MM.1S (cell line): ENCODE data around the gene AARS2.

Source experiments
- DNase-seq: peaks from one replicate; pipeline ENCODE4 v3.0.0-alpha.2; 2015
- H2AFZ ChIP-seq: fragments of 300-600 bp; sonication (generic); 2 replicates; pipeline ENCODE4 v1.6.0; 2016; ENCODE audit warnings: antibody characterized with exemption, low read length
- H3F3A ChIP-seq: fragments of 300-600 bp; sonication (generic); 2 replicates; pipeline ENCODE4 v1.6.1; 2016; ENCODE audit warnings: mild to moderate bottlenecking, antibody characterized with exemption, low read length, moderate library complexity, mixed read lengths; ENCODE audit not compliant: insufficient read depth
- H3K27ac ChIP-seq: fragments of 300-600 bp; sonication (generic); 2 replicates; pipeline ENCODE4 v1.5.1; 2016; ENCODE audit warnings: mild to moderate bottlenecking, low read length
- H3K27me3 ChIP-seq: fragments of 300-600 bp; sonication (generic); replicated peaks from 2 replicates; pipeline ENCODE4 v1.6.0; 2016; ENCODE audit warnings: low read length; ENCODE audit not compliant: insufficient read depth
- H3K36me3 ChIP-seq: fragments of 300-600 bp; sonication (generic); replicated peaks from 2 replicates; pipeline ENCODE4 v1.6.1; 2016; ENCODE audit warnings: mild to moderate bottlenecking, low read length, mixed read lengths; ENCODE audit not compliant: insufficient read depth
- H3K4me1 ChIP-seq: fragments of 300-600 bp; sonication (generic); 2 replicates; pipeline ENCODE4 v1.6.1; 2016; ENCODE audit warnings: low read length, mixed read lengths
- H3K4me2 ChIP-seq: fragments of 300-600 bp; sonication (generic); 2 replicates; pipeline ENCODE4 v1.6.0; 2016; ENCODE audit warnings: low read depth, low read length
- H3K4me3 ChIP-seq: fragments of 300-600 bp; sonication (generic); 2 replicates; pipeline ENCODE4 v1.5.1; 2016; ENCODE audit warnings: low read length, mixed read lengths
- H3K79me2 ChIP-seq: fragments of 300-600 bp; sonication (generic); 2 replicates; pipeline ENCODE4 v1.6.1; 2016; ENCODE audit warnings: mixed run types, low read length, mixed read lengths
- H3K9ac ChIP-seq: fragments of 300-600 bp; sonication (generic); 2 replicates; pipeline ENCODE4 v1.6.1; 2016; ENCODE audit warnings: low read length, mixed read lengths
- H3K9me2 ChIP-seq: fragments of 300-600 bp; sonication (generic); replicated peaks from 2 replicates; pipeline ENCODE4 v1.6.1; 2016; ENCODE audit warnings: mild to moderate bottlenecking, low read length, mixed read lengths; ENCODE audit not compliant: insufficient read depth
- H3K9me3 ChIP-seq: fragments of 300-600 bp; sonication (generic); replicated peaks from 2 replicates; pipeline ENCODE4 v1.6.1; 2016; ENCODE audit warnings: mild to moderate bottlenecking, low read length, mixed read lengths; ENCODE audit not compliant: insufficient read depth
- H4K20me1 ChIP-seq: fragments of 300-600 bp; sonication (generic); 2 replicates; pipeline ENCODE4 v1.6.1; 2016; ENCODE audit warnings: mild to moderate bottlenecking, low read length, moderate library complexity, mixed read lengths; ENCODE audit not compliant: insufficient read depth
- CTCF ChIP-seq: fragments of 300-600 bp; sonication (generic); IDR thresholded peaks from 2 replicates; pipeline ENCODE4 v1.5.1; 2016; ENCODE audit warnings: antibody characterized with exemption, low read length, mixed read lengths
- EZH2 ChIP-seq: fragments of 300-600 bp; sonication (generic); optimal IDR thresholded peaks from 2 replicates; pipeline ENCODE3; 2017; ENCODE audit warnings: low read depth, mild to moderate bottlenecking, antibody characterized with exemption, low read length, mixed read lengths
- EZH2phosphoT487 ChIP-seq: fragments of 300-600 bp; sonication (generic); IDR thresholded peaks from 2 replicates; pipeline ENCODE4 v1.6.1; 2018; ENCODE audit warnings: antibody characterized with exemption, low read length

Gene AARS2

GRCh38 chr6:44311304-44311703 lies 1.8 kb downstream of the AARS2 start:
- Histone ChIP-seq H3K79me2 (peaks cover 18% of the 10 kb centered on the region), H4K20me1 (no peaks in the 10 kb centered on the region), H3K4me3 (no peak overlapping the region), H3K27me3 (peaks cover 6% of the 10 kb centered on the region; the same call in 1 of the 2 replicates), H2AFZ (no peak overlapping the region), H3F3A (no peaks in the 10 kb centered on the region), H3K4me2 (no peak overlapping the region), H3K9ac (no peak overlapping the region), H3K4me1 (peaks cover 10% of the 10 kb centered on the region), H3K9me3 (no peaks in the 10 kb centered on the region), H3K27ac (no peak overlapping the region), H3K9me2 (no peaks in the 10 kb centered on the region), H3K36me3 (no peaks in the 10 kb centered on the region)
- DNase-seq = no peak
- TF ChIP-seq CTCF (no peak), EZH2 (no peak), EZH2phosphoT487 (no peak)

GRCh38 chr6:44310241-44310640 lies 2.9 kb downstream of the AARS2 start:
- H3K27ac ChIP-seq = no peak overlapping the region
- H2AFZ ChIP-seq = no peak overlapping the region
- peaks cover 10% of the 10 kb centered on the region for H3K4me1 ChIP-seq
- no peak for DNase-seq
- H3K4me2 ChIP-seq = no peak overlapping the region
- no peaks in the 10 kb centered on the region for H3K36me3 ChIP-seq
- no peak overlapping the region for H3K9ac ChIP-seq
- H3K27me3 ChIP-seq = peaks cover under 1% of the 10 kb centered on the region; the same call in 1 of the 2 replicates
- TF ChIP-seq CTCF = no peak
- no peak for TF ChIP-seq EZH2phosphoT487
- TF ChIP-seq EZH2 = no peak
- peaks cover 18% of the 10 kb centered on the region for H3K79me2 ChIP-seq
- no peak overlapping the region for H3K4me3 ChIP-seq
- no peaks in the 10 kb centered on the region for H4K20me1 ChIP-seq
- no peaks in the 10 kb centered on the region for H3K9me2 ChIP-seq
- no peaks in the 10 kb centered on the region for H3F3A ChIP-seq
- no peaks in the 10 kb centered on the region for H3K9me3 ChIP-seq

- Histone ChIP-seq H4K20me1 (no peaks in the 10 kb centered on the region), H3K4me3 (no peak overlapping the region), H3F3A (no peaks in the 10 kb centered on the region), H3K4me1 (peaks cover 10% of the 10 kb centered on the region), H3K9me2 (no peaks in the 10 kb centered on the region), H3K27ac (no peak overlapping the region), H3K79me2 (peaks cover 18% of the 10 kb centered on the region), H2AFZ (no peak overlapping the region), H3K4me2 (no peak overlapping the region), H3K36me3 (no peaks in the 10 kb centered on the region), H3K9me3 (no peaks in the 10 kb centered on the region), H3K27me3 (no peaks in the 10 kb centered on the region), H3K9ac (no peak overlapping the region)
- TF ChIP-seq EZH2phosphoT487 = no peak
- no peak for TF ChIP-seq EZH2
- TF ChIP-seq CTCF = no peak
- DNase-seq = no peak
Measured at GRCh38 chr6:44309631-44310030, 3.5 kb downstream of the AARS2 start.
